Lower leg skin (tissue), 3 donors: Measurements from ENCODE around the gene LRRC9.

Experiments used
- POLR2A ChIP-seq, 2 donors: fragments of 450-650 bp; IDR thresholded peaks; one replicate each; pipeline ENCODE4 v1.6.1; 2016 to 2017; ENCODE audit warnings: antibody characterized with exemption in 2 of 2, mild to moderate bottlenecking in 1 of 2, moderate library complexity in 1 of 2
- TF ChIP-seq, protein P1 (sequence below), 3 donors: fragments of 450-650 bp; IDR thresholded peaks; one replicate each; pipeline ENCODE4 v1.5.1; 2016; ENCODE audit warnings: antibody characterized with exemption in 3 of 3, mild to moderate bottlenecking in 3 of 3, moderate library complexity in 2 of 3

DNA sequence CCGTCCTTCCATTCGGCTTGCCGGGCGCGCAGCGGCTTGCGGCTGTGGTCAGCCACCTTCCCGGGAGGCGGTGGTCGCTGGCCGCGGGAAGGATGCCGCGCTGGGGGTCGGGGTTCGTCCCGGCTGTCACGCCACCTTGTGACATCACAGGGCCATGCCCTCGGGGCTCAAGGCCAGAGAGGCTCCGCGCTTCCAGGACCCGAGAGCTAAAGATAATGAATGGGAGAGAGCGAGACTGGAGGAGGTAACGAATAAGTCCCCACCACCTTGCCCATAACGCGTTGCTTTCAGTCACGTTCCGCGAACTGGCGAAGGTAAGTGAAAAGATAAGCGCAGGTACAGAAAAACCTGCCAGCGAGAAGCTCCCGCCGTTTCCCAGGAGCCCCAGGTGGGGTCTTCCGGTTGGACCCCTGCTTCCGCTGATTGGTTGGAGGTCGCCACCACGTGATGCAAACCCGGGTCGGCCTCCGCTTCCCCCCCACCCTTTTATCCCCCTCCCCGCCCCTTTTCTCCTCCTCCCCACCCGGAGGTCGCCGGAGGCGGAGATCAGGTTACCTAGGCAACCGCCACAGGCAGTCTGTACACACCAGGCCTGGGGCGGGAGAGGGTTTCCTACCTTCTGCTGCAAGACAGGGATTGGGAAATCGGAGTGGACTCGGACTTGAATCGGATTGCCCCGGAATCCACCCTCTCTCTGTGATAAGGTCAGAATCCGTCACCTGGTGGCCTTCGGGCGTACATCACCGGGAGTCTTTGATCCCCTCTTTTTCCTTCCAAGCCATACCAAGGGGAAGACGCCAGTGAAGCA is at the start of gene LRRC9:
- TF ChIP-seq, protein P1, sequence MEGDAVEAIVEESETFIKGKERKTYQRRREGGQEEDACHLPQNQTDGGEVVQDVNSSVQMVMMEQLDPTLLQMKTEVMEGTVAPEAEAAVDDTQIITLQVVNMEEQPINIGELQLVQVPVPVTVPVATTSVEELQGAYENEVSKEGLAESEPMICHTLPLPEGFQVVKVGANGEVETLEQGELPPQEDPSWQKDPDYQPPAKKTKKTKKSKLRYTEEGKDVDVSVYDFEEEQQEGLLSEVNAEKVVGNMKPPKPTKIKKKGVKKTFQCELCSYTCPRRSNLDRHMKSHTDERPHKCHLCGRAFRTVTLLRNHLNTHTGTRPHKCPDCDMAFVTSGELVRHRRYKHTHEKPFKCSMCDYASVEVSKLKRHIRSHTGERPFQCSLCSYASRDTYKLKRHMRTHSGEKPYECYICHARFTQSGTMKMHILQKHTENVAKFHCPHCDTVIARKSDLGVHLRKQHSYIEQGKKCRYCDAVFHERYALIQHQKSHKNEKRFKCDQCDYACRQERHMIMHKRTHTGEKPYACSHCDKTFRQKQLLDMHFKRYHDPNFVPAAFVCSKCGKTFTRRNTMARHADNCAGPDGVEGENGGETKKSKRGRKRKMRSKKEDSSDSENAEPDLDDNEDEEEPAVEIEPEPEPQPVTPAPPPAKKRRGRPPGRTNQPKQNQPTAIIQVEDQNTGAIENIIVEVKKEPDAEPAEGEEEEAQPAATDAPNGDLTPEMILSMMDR (IDR thresholded peaks at IDR 0.05), result no peak
- TF ChIP-seq POLR2A (IDR thresholded peaks at IDR 0.05), result no peak
